ENCODE results near the gene RSAD1. TPM values are rescaled to one million over a fixed set of nuclear protein-coding genes. Genes with fewer than 3 reads are reported as not detected.

The RSAD1 gene
- polyA plus RNA-seq, 1 of the 3 experiments (the other 2 are of a cell fraction) = 44.7 TPM

DNA sequence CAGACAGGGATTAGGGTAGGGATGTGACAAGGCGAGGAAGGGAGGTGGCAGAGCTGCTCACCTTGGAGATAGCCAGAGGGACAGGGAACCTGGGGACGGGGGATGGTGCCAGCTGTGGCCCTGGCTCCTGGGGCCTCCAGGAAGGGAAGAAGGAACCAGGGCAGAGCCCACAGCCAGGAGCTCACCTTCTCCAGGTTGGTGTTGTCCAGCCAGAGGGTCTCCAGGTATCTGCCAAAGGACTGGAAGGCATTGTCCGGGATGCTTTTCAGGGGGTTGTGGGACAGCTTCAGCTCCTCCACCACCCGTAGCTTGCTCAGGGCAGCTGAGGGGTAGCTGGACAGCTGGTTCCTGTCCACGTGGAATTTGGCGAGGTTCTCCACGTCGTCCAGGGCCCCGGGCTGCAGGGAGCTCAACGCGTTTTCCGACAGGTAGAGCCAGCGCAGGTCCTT is 10.8 kb upstream of the RSAD1 start (continued):
- TF ChIP-seq, protein P1, sequence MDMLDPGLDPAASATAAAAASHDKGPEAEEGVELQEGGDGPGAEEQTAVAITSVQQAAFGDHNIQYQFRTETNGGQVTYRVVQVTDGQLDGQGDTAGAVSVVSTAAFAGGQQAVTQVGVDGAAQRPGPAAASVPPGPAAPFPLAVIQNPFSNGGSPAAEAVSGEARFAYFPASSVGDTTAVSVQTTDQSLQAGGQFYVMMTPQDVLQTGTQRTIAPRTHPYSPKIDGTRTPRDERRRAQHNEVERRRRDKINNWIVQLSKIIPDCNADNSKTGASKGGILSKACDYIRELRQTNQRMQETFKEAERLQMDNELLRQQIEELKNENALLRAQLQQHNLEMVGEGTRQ (IDR thresholded peaks at IDR 0.05; ENCODE audit: borderline replicate concordance, low read depth, low read length) = no peak
- TF ChIP-seq, protein P2, sequence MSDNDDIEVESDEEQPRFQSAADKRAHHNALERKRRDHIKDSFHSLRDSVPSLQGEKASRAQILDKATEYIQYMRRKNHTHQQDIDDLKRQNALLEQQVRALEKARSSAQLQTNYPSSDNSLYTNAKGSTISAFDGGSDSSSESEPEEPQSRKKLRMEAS (IDR thresholded peaks at IDR 0.05; ENCODE audit: low read depth) = no peak

DNA sequence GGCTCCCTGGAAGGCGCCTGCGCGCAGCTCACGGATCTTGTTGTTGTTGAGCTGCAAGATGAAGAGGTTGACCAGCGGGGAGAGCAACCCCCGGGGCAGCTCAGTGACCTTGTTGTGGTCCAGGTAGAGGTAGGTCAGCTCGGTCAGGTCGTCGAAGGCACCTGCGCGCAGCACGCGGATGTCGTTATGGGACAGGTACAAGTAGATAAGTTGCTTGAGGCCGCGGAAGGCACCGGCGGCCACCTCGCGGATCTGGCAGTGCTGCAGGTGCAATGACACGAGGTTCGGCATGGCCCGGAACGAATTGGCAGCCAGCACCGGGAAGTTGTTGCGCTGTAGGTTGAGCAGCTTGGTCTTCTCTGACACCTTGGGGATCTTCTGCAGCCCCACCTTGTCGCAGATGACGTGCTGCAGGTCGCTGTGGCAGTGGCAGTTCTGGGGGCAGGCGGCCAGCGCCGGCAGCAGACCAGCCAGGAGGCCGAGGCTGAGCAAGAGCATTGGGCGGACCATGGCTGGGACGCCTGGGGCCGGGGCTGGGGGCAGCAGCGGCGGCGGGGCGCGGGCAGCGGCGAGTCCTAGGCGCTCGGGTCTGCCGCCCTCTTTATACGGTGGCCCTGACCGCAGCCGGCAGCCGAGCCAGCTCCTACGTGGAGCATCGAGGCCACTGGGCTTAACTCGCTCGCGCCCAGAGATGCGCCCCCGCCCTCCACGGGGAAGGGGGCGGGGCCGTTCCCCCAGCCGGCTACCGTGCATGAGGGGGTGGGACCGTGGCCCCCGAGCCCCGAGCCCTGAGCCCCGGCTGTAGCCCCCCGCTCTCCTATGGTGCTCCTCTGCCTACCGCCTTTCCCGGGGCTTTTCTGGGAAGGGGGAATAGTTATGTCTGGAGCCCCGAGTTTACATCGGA is 10.1 kb upstream of the RSAD1 start, which contains the start of gene CHAD:
Gene CHAD (minus strand): TSS at position 577 of the 904 bp plus-strand sequence. CDS start 67 bp downstream, at position 510.
- ChIA-PET CTCF (interaction anchor here (0.5 to 5.6 kb wide), 13 partner anchors 10 to 373 kb away, joined by 3 to 53 read pairs (median 4); partner anchors contain the start of genes LRRC59 and RSAD1), POLR2A (no interaction called here)
- TF ChIP-seq TEAD4 (IDR thresholded peaks at IDR 0.05; ENCODE audit: borderline replicate concordance, insufficient read depth) (no peak), EZH2phosphoT487 (IDR thresholded peaks at IDR 0.05; ENCODE audit: borderline replicate concordance, low read depth) (no peak), GATA2 (CRISPR knock-in tag; IDR thresholded peaks at IDR 0.05) (no peak), FOSL2 (IDR thresholded peaks at IDR 0.05; ENCODE audit: borderline replicate concordance, low read depth) (no peak), MEF2A (IDR thresholded peaks at IDR 0.05; ENCODE audit: borderline replicate concordance, low read depth) (no peak), FOXM1 (IDR thresholded peaks at IDR 0.05; ENCODE audit: low read depth) (no peak)
- TF ChIP-seq, protein P3, sequence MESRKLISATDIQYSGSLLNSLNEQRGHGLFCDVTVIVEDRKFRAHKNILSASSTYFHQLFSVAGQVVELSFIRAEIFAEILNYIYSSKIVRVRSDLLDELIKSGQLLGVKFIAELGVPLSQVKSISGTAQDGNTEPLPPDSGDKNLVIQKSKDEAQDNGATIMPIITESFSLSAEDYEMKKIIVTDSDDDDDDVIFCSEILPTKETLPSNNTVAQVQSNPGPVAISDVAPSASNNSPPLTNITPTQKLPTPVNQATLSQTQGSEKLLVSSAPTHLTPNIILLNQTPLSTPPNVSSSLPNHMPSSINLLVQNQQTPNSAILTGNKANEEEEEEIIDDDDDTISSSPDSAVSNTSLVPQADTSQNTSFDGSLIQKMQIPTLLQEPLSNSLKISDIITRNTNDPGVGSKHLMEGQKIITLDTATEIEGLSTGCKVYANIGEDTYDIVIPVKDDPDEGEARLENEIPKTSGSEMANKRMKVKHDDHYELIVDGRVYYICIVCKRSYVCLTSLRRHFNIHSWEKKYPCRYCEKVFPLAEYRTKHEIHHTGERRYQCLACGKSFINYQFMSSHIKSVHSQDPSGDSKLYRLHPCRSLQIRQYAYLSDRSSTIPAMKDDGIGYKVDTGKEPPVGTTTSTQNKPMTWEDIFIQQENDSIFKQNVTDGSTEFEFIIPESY (IDR thresholded peaks at IDR 0.05; ENCODE audit: borderline replicate concordance, low read depth) = no peak
- TF ChIP-seq, protein P4, sequence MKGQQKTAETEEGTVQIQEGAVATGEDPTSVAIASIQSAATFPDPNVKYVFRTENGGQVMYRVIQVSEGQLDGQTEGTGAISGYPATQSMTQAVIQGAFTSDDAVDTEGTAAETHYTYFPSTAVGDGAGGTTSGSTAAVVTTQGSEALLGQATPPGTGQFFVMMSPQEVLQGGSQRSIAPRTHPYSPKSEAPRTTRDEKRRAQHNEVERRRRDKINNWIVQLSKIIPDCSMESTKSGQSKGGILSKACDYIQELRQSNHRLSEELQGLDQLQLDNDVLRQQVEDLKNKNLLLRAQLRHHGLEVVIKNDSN (IDR thresholded peaks at IDR 0.05; ENCODE audit: borderline replicate concordance, low read depth) = no peak
- no peak within 1 kb of the TSS for H3K27ac ChIP-seq (ENCODE audit: low read depth in 2 of 2, low read length in 1 of 2)
- no peak within 1 kb of the TSS for H2AFZ ChIP-seq (ENCODE audit: low read depth)
- H3K4me1 ChIP-seq (ENCODE audit: control insufficient read depth in 1 of 2, insufficient read depth in 2 of 2, low read depth in 1 of 2, low read length in 1 of 2) = peaks cover 0 to 17% of the 10 kb centered on the region in 2 experiments; a peak in 1 of 4 replicates
- H3K9me2 ChIP-seq = no peaks in the 10 kb centered on the region
- H3K36me3 ChIP-seq (replicated peaks in 1 of 2; ENCODE audit: control insufficient read depth in 1 of 2, insufficient read depth in 2 of 2, low read length in 1 of 2) = no peaks in the 10 kb centered on the region
- no peaks in the 10 kb centered on the region for H3K27me3 ChIP-seq (ENCODE audit: insufficient read depth)
- H3K79me2 ChIP-seq (ENCODE audit: insufficient read depth) = no peaks in the 10 kb centered on the region
- H3K4me3 ChIP-seq (ENCODE audit: low read depth in 2 of 2, low read length in 1 of 2) = peak within 1 kb of the TSS in 1 of 2 experiments; percentile 41; a peak in 2 of 4 replicates
- no peaks in the 10 kb centered on the region; the same call in 1 of the 2 replicates for H4K20me1 ChIP-seq (ENCODE audit: insufficient read depth)
- peak; percentile 87 for DNase-seq
- H3K9ac ChIP-seq = no peak within 1 kb of the TSS
- 57% methylated on average over 47 of the region's 71 CpGs for WGBS (ENCODE audit: low lambda C conversion rate)
- H3K9me3 ChIP-seq = no peaks in the 10 kb centered on the region
- H3F3A ChIP-seq (replicated peaks; ENCODE audit: insufficient read depth) = no peaks in the 10 kb centered on the region
- H3K4me2 ChIP-seq = peak within 1 kb of the TSS; percentile 57; the same call in 1 of the 2 replicates

Measured in SK-N-SH (cell line).